Measurements from ENCODE around the gene SMPX.

DNA sequence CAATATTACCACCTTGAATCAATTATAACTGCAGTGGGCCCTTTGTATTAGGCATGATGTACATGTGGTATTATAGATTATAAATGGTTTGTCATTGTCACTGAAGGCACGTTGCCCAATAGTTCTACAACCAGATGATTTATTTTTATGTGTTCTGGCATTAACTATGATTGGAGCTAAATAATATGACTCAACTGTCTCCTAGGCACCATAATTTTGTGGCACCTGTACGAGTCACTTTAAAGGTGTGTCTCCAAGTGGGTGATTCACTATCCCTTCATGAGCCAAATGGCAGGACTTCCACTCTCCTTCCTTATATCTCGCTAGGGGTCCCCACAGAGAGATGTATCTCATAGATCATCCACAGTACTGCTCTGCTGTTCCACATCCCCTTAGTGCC lies 6.1 kb upstream of the SMPX start:
- TF ChIP-seq, protein P1, sequence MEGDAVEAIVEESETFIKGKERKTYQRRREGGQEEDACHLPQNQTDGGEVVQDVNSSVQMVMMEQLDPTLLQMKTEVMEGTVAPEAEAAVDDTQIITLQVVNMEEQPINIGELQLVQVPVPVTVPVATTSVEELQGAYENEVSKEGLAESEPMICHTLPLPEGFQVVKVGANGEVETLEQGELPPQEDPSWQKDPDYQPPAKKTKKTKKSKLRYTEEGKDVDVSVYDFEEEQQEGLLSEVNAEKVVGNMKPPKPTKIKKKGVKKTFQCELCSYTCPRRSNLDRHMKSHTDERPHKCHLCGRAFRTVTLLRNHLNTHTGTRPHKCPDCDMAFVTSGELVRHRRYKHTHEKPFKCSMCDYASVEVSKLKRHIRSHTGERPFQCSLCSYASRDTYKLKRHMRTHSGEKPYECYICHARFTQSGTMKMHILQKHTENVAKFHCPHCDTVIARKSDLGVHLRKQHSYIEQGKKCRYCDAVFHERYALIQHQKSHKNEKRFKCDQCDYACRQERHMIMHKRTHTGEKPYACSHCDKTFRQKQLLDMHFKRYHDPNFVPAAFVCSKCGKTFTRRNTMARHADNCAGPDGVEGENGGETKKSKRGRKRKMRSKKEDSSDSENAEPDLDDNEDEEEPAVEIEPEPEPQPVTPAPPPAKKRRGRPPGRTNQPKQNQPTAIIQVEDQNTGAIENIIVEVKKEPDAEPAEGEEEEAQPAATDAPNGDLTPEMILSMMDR (IDR thresholded peaks at IDR 0.05 in 4 of 5, conservative IDR thresholded peaks at IDR 0.05 in 1 of 5) = no peak
- no peak for TF ChIP-seq POLR2A (IDR thresholded peaks at IDR 0.05)
